HTR-8/SVneo (cell line): ENCODE data around the gene STARD9.

Experiments
- DNase-seq: peaks from one replicate; pipeline ENCODE4 v3.0.0; 2011; ENCODE audit warnings: low spot score, mixed read lengths; ENCODE audit not compliant: insufficient read length
- FAIRE-seq: peaks from 2 replicates; lab custom pipeline; 2011; peaks lifted over from hg19 to GRCh38; lab: Jason Lieb, UNC

The STARD9 gene

GRCh38 chr15:42691308-42691707, 115.9 kb downstream of the STARD9 start:
- DNase-seq (no peak), FAIRE-seq (no peak)

GRCh38 chr15:42691770-42692169, 116.4 kb downstream of the STARD9 start:
- DNase-seq: no peak
- no peak for FAIRE-seq

- FAIRE-seq (no peak), DNase-seq (no peak)
These were observed 117.1 kb downstream of the STARD9 start for GRCh38 chr15:42692536-42692935.

GRCh38 chr15:42692997-42693396, 117.6 kb downstream of the STARD9 start:
- FAIRE-seq (no peak), DNase-seq (no peak)

GRCh38 chr15:42693496-42693895, 118.1 kb downstream of the STARD9 start:
- DNase-seq (no peak), FAIRE-seq (no peak)

- DNase-seq: no peak
- FAIRE-seq: no peak
These were observed 118.5 kb downstream of the STARD9 start for GRCh38 chr15:42693942-42694341.

GRCh38 chr15:42694398-42694797, 119.0 kb downstream of the STARD9 start:
- FAIRE-seq (no peak), DNase-seq (no peak)

GRCh38 chr15:42695527-42696071, 120.2 kb downstream of the STARD9 start:
- no peak for FAIRE-seq
- no peak for DNase-seq

- DNase-seq (no peak), FAIRE-seq (no peak)
These were observed 121.2 kb downstream of the STARD9 start for GRCh38 chr15:42696626-42697025.

- no peak for FAIRE-seq
These were observed 129.1 kb downstream of the STARD9 start for GRCh38 chr15:42704492-42704926.

GRCh38 chr15:42705336-42705735, 129.9 kb downstream of the STARD9 start:
- DNase-seq: no peak

More at GRCh38 chr15:42704492-42704926, 129.1 kb downstream of the STARD9 start:
- DNase-seq: peak; percentile 74

GRCh38 chr15:42707068-42707467, 131.7 kb downstream of the STARD9 start:
- FAIRE-seq (no peak), DNase-seq (no peak)

More at GRCh38 chr15:42705336-42705735, 129.9 kb downstream of the STARD9 start:
- no peak for FAIRE-seq

GRCh38 chr15:42707873-42708544, 132.6 kb downstream of the STARD9 start:
- FAIRE-seq: no peak
- no peak for DNase-seq

- DNase-seq (no peak), FAIRE-seq (no peak)
These were observed 135.3 kb downstream of the STARD9 start for GRCh38 chr15:42710662-42711061.

- DNase-seq: no peak
These were observed 136.3 kb downstream of the STARD9 start for GRCh38 chr15:42711746-42712145.

GRCh38 chr15:42712584-42712983, 137.2 kb downstream of the STARD9 start:
- DNase-seq: no peak
- no peak for FAIRE-seq

More at GRCh38 chr15:42711746-42712145, 136.3 kb downstream of the STARD9 start:
- no peak for FAIRE-seq

GRCh38 chr15:42716125-42716524, 140.7 kb downstream of the STARD9 start:
- DNase-seq (no peak), FAIRE-seq (no peak)

- no peak for FAIRE-seq
These were observed 141.2 kb downstream of the STARD9 start for GRCh38 chr15:42716626-42717025.

GRCh38 chr15:42719043-42719442, 143.6 kb downstream of the STARD9 start:
- no peak for DNase-seq
- no peak for FAIRE-seq

More at GRCh38 chr15:42716626-42717025, 141.2 kb downstream of the STARD9 start:
- no peak for DNase-seq

- DNase-seq: no peak
- no peak for FAIRE-seq
These were observed 144.7 kb downstream of the STARD9 start for GRCh38 chr15:42720071-42720470.

- FAIRE-seq: no peak
- no peak for DNase-seq
These were observed 145.6 kb downstream of the STARD9 start for GRCh38 chr15:42721016-42721415.

- DNase-seq (no peak), FAIRE-seq (no peak)
These were observed 146.5 kb downstream of the STARD9 start for GRCh38 chr15:42721916-42722315.
